Choroid plexus epithelial cell (primary cell): ENCODE data around the gene VAV1.
"Not testable (repeated sequence)": the region's sequence is repeated elsewhere in the genome, so short reads cannot be mapped to it uniquely, and the experiment has no call there.

Source experiments
- DNase-seq: peaks from one replicate; pipeline ENCODE4 v3.0.0-alpha.2; 2010; ENCODE audit warnings: low read depth
- H3K4me3 ChIP-seq: 2 replicates; pipeline ENCODE4 v1.5.1; 2011; ENCODE audit warnings: low read depth, mild to moderate bottlenecking, control low read depth, low read length, moderate library complexity
- CTCF ChIP-seq: conservative IDR thresholded peaks from 2 replicates; pipeline ENCODE4 v1.5.1; 2011; ENCODE audit warnings: low read depth, mild to moderate bottlenecking, control low read depth, inconsistent platforms, low read length, moderate library complexity

Gene VAV1

GRCh38 chr19:6765738-6766356, 6.7 kb upstream of the VAV1 start:
- H3K4me3 ChIP-seq = no peak overlapping the region
- no peak for DNase-seq
- TF ChIP-seq CTCF = no peak

GRCh38 chr19:6766357-6767080, 6.0 kb upstream of the VAV1 start:
- no peak for DNase-seq
- TF ChIP-seq CTCF = no peak
- H3K4me3 ChIP-seq = no peak overlapping the region

- peak overlapping the region; percentile 20 for H3K4me3 ChIP-seq
- no peak for DNase-seq
- no peak for TF ChIP-seq CTCF
Observed at GRCh38 chr19:6767081-6767356, 5.5 kb upstream of the VAV1 start.

GRCh38 chr19:6767357-6768235, 4.9 kb upstream of the VAV1 start, which contains the start of gene SH2D3A:
Gene SH2D3A, minus strand, starts transcription at chr19:6767435. Its CDS starts 3,687 bp downstream, at chr19:6763748.
- DNase-seq = peak; percentile 44
- H3K4me3 ChIP-seq = peak within 1 kb of the TSS; percentile 20
- TF ChIP-seq CTCF = no peak

GRCh38 chr19:6768236-6768785, 4.2 kb upstream of the VAV1 start:
- no peak for TF ChIP-seq CTCF
- no peak overlapping the region for H3K4me3 ChIP-seq
- no peak for DNase-seq

GRCh38 chr19:6769006-6769619, 3.4 kb upstream of the VAV1 start:
- no peak overlapping the region for H3K4me3 ChIP-seq
- peak; percentile 56 for DNase-seq
- TF ChIP-seq CTCF = peak; percentile 56

- not testable (repeated sequence) for DNase-seq, H3K4me3 ChIP-seq
Observed at GRCh38 chr19:6771648-6772027, 870 bp upstream of the VAV1 start.
